Bronchial epithelial cell (primary cell): ENCODE data around the gene TCEAL7. TPM values are rescaled to one million over a fixed set of nuclear protein-coding genes. Genes with fewer than 3 reads are reported as not detected.

Experiments used
- total RNA-seq: library from RNA; depleted of rRNA; stranded (reverse); fragments of >200 nt; gene quantifications from 2 replicates; pipeline ENCODE4 v1.2.1, GENCODE V29; 2014

TCEAL7 gene
- total RNA-seq, 1 donor from 2014 or later = 1.1 TPM

Other genes with a start within 250 kb of the TCEAL7 start
- not detected in 2 replicates for gene NXF3, start 237.1 kb upstream of the TCEAL7 start, total RNA-seq
- 10.3 and 17.8 TPM in 2 replicates for gene BEX4, start 115.1 kb upstream of the TCEAL7 start, total RNA-seq
- gene TCEAL8, start 75.1 kb upstream of the TCEAL7 start, total RNA-seq = 60.2 and 69.2 TPM in 2 replicates
- not detected in 2 replicates for gene TCEAL5, start 53.5 kb upstream of the TCEAL7 start, total RNA-seq
- 46.6 and 79.8 TPM in 2 replicates for gene BEX2, start 19.2 kb upstream of the TCEAL7 start, total RNA-seq
- gene TCEAL9, start 26.3 kb downstream of the TCEAL7 start, total RNA-seq = 46.6 and 66.6 TPM in 2 replicates
- gene BEX3, start 46.3 kb downstream of the TCEAL7 start, total RNA-seq = 94.8 and 129 TPM in 2 replicates
- gene RAB40A, start 189.2 kb downstream of the TCEAL7 start, total RNA-seq = under 0.01 and 0.13 TPM in 2 replicates